ENCODE data around the gene BEND3. TPM values are rescaled to one million over a fixed set of nuclear protein-coding genes. Genes with fewer than 3 reads are reported as not detected.
"Not testable (repeated sequence)": the region's sequence is repeated elsewhere in the genome, so short reads cannot be mapped to it uniquely, and the experiment has no call there.

The BEND3 gene
- total and polyA plus RNA-seq, 10 of the 15 experiments (the other 5 are each of a cell fraction or from before 2014, with no cell fraction given), result 1.1 to 9.0 (median 3.6) TPM

DNA sequence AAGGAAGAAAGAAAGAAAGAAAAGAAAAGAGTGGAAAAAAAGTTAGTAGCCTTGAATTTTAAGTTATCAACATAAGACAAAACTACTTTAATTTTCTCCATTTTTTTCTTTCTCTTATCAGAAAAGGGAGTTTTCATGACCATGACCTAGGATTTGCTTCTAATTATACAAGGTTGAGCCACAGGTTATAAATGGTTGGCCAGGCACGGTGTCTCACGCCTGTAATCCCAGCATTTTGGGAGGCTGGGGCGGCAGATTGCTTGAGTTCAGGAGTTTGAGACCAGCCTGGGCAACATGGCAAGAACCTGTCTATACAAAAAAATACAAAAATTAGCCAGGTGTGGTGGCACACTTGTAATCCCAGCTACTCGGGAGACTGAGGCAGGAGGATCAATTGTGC is 95.1 kb downstream of the BEND3 start:
- POLR2A ChIA-PET, result no interaction called here
- no peaks in the 10 kb centered on the region for H3K4me1 ChIP-seq (ENCODE audit: control insufficient read depth, insufficient read depth, low read length)

DNA sequence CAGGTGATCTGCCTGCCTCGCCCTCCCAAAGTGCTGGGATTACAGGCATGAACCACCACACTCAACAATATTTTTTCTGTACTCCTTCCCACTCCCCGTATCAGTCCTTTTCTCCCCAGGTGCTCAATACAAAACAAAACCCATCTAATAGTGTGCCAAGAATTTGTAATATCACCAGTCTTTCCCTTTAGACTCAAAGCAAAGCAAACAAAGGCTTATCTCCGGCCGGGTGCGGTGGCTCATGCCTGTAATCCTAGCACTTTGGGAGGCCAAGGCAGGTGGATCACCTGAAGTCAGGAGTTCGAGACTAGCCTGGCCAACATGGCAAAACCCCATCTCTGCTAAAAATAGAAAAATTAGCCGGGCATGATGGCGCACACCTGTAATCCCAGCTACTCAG is 95.7 kb downstream of the BEND3 start:
- H3K9ac ChIP-seq (ENCODE audit: control insufficient read depth, insufficient read depth, low read length); intact Hi-C loops (cut with micrococcal nuclease; ENCODE audit: unreplicated experiment); H3K4me3 ChIP-seq; in situ Hi-C loops (cut with MboI); H3K4me2 ChIP-seq (ENCODE audit: control insufficient read depth, insufficient read depth); H4K20me1 ChIP-seq (ENCODE audit: control insufficient read depth, insufficient read depth); FAIRE-seq; ATAC-seq; RAD21 ChIA-PET (ENCODE audit: unreplicated experiment); DNase-seq (ENCODE audit: low read depth, low spot score); H2AFZ ChIP-seq (ENCODE audit: control insufficient read depth, low read depth, low read length); POLR2A ChIA-PET; H3K27me3 ChIP-seq (replicated peaks in 1 of 2; ENCODE audit: control insufficient read depth in 2 of 2, insufficient read depth in 2 of 2, low read length in 1 of 2); BruUV-seq (replicated peaks); H3K4me1 ChIP-seq (ENCODE audit: control insufficient read depth, insufficient read depth, low read length); CTCF ChIA-PET; H3K79me2 ChIP-seq (ENCODE audit: control insufficient read depth, insufficient read depth, low read length); SMC1A ChIA-PET (ENCODE audit: uncharacterized antibody, unreplicated experiment); H3K9me3 ChIP-seq (replicated peaks; ENCODE audit: control insufficient read depth, insufficient read depth, low read length); H3K27ac ChIP-seq (ENCODE audit: control insufficient read depth, insufficient read depth); H3K36me3 ChIP-seq (ENCODE audit: control insufficient read depth in 2 of 2, insufficient read depth in 2 of 2, low read length in 1 of 2): not testable (repeated sequence)
- WGBS (ENCODE audit: insufficient coverage, insufficient replicate concordance, low lambda C conversion rate, missing lambda C conversion rate), result 62% methylated on average over 8 of the region's 8 CpGs

More for the DNA sequence above, 95.1 kb downstream of the BEND3 start:
- no peak for FAIRE-seq
- H4K20me1 ChIP-seq (ENCODE audit: control insufficient read depth, insufficient read depth), result no peaks in the 10 kb centered on the region
- no peak overlapping the region for H2AFZ ChIP-seq (ENCODE audit: control insufficient read depth, low read depth, low read length)
- BruUV-seq (replicated peaks), result no TSS peak
- ChIA-PET SMC1A (ENCODE audit: uncharacterized antibody, unreplicated experiment) (no interaction called here), RAD21 (ENCODE audit: unreplicated experiment) (no interaction called here), CTCF (no interaction called here)
- H3K79me2 ChIP-seq (ENCODE audit: control insufficient read depth, insufficient read depth, low read length), result no peaks in the 10 kb centered on the region
- ATAC-seq, result no peak
- intact Hi-C loops (cut with micrococcal nuclease; ENCODE audit: unreplicated experiment) (no loop called here), in situ Hi-C loops (cut with MboI) (no loop called here)
- H3K27me3 ChIP-seq (replicated peaks in 1 of 2; ENCODE audit: control insufficient read depth in 2 of 2, insufficient read depth in 2 of 2, low read length in 1 of 2), result no peaks in the 10 kb centered on the region
- H3K27ac ChIP-seq (ENCODE audit: control insufficient read depth, insufficient read depth), result no peak overlapping the region
- H3K4me2 ChIP-seq (ENCODE audit: control insufficient read depth, insufficient read depth), result no peak overlapping the region
- no peak for DNase-seq (ENCODE audit: low read depth, low spot score)
- H3K9ac ChIP-seq (ENCODE audit: control insufficient read depth, insufficient read depth, low read length), result no peak overlapping the region
- 51% methylated on average over 4 of the region's 4 CpGs for WGBS (ENCODE audit: insufficient coverage, insufficient replicate concordance, low lambda C conversion rate, missing lambda C conversion rate)
- H3K4me3 ChIP-seq, result no peak overlapping the region
- TF ChIP-seq GATAD2B (conservative IDR thresholded peaks at IDR 0.05; ENCODE audit: low read depth), result no peak
- TF ChIP-seq, protein P1, sequence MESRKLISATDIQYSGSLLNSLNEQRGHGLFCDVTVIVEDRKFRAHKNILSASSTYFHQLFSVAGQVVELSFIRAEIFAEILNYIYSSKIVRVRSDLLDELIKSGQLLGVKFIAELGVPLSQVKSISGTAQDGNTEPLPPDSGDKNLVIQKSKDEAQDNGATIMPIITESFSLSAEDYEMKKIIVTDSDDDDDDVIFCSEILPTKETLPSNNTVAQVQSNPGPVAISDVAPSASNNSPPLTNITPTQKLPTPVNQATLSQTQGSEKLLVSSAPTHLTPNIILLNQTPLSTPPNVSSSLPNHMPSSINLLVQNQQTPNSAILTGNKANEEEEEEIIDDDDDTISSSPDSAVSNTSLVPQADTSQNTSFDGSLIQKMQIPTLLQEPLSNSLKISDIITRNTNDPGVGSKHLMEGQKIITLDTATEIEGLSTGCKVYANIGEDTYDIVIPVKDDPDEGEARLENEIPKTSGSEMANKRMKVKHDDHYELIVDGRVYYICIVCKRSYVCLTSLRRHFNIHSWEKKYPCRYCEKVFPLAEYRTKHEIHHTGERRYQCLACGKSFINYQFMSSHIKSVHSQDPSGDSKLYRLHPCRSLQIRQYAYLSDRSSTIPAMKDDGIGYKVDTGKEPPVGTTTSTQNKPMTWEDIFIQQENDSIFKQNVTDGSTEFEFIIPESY (IDR thresholded peaks at IDR 0.05), result no peak
- TF ChIP-seq EZH2 (IDR thresholded peaks at IDR 0.05; ENCODE audit: borderline replicate concordance, control insufficient read depth, low read depth, low read length), result no peak
- TF ChIP-seq ESRRA (IDR thresholded peaks at IDR 0.05; ENCODE audit: low read length), result no peak
- TF ChIP-seq NRF1 (conservative IDR thresholded peaks at IDR 0.05; ENCODE audit: low read depth, low read length), result no peak
- TF ChIP-seq SIN3A (IDR thresholded peaks at IDR 0.05; ENCODE audit: low read depth, low read length), result no peak
- no peak for TF ChIP-seq TCF12 (IDR thresholded peaks at IDR 0.05; ENCODE audit: low read depth, low read length)
- TF ChIP-seq BMI1 (IDR thresholded peaks at IDR 0.05; ENCODE audit: borderline replicate concordance), result no peak
- no peaks in the 10 kb centered on the region for H3K9me3 ChIP-seq (replicated peaks; ENCODE audit: control insufficient read depth, insufficient read depth, low read length)
- no peaks in the 10 kb centered on the region for H3K36me3 ChIP-seq (ENCODE audit: control insufficient read depth in 2 of 2, insufficient read depth in 2 of 2, low read length in 1 of 2)

All from GM12878 (cell line).